GM21576 (cell line): ENCODE measurements around the gene DAB2IP.

Source experiments
- ATAC-seq: cut with Tn5 transposase; IDR thresholded peaks from one replicate; pipeline ENCODE4 v1.9.1; 2021; ENCODE audit warnings: mild to moderate bottlenecking, moderate library complexity; ENCODE audit not compliant: unreplicated experiment

The DAB2IP gene

GRCh38 chr9:121661328-121661727, 9.9 kb downstream of the DAB2IP start:
- no peak for ATAC-seq

- ATAC-seq, result no peak
Observed at GRCh38 chr9:121662359-121662758, 10.9 kb downstream of the DAB2IP start.

DNA sequence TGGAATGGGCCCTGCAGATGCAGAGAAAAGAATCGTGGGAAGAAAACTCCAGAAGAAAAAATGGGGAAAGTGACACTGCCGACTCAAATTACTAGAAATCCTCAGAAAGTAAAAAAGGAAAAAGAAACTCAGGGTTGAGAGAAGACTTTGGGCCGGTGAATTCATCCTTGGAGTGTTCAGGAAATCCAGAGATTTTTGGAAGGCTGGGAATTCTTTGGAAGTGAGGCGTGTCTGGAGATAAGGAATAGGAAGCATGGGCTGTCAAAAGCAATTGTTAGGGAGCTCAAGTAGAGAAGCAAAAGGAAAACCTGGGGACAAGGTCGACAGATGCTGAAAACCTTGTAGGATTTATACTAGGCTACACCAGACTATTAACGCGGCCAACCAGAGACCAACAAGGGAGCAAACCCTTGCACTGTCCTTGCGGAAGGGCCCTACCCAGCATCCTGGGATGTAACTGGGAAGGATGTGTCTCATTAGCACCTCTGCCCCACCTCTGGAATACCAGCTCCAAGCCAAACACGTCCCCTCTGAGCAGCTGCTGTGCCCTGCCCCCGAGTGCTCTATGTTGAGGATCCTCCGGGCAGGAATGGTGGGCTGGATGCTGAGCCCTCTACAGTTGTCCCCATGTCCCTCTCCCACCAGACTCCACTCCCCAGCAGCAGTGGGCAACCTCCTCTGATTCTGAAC, 11.6 kb downstream of the DAB2IP start:
- ATAC-seq, result no peak

DNA sequence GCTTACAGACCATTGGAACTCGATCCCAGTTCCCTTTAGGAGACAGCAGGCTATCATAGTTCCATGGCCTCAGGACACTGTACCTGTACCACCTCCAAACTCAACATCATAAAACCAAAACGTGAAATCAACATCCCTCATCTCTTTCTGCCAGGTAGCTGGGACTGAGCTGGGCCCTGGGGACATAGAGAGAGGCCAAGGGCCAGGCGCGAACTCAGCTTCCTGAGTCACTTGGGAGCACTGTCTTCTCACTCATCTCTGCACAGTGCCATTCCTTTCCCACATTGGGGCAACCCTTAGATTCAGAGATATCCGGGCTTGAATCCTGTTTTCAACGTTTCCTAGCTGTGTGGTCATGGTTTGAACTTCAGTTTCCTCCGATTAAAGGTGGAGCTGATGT, 12.2 kb downstream of the DAB2IP start:
- ATAC-seq, result no peak

DNA sequence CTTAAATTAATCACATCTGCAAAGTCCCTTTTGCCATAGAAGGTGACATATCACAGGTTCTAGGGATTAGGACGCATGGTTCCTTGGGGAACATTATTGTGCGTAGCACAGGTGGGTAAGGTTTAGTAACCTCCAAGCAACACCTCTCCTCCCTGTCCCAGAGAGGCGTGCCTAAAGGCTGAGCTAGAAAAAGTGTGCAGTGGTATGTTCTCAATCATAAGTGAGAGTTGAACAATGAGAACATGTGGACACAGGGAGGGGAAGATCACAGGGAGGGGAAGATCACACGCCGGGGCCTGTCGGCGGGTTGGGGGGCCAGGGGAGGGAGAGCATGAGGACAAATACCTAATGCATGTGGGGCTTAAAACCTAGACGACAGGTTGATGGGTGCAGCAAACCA, 14.9 kb downstream of the DAB2IP start:
- ATAC-seq, result no peak

DNA sequence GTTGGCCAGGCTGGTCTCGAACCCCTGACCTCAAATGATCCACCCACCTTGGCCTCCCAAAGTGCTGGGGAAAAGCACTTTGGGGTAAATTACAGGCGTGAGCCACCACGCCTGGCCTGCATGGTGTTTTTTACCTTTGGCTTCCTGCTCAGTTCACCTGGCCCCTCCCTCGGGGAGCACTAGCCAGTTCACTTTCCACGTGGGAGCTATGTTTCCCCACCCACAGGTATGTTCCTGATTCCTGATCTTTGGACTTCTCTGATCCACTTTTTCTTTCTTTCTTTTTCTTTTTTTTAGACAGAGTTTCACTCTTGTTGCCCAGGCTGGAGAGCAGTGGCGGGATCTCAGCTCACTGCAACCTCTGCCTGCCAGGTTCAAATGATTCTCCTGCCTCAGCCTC, 15.8 kb downstream of the DAB2IP start:
- no peak for ATAC-seq

- no peak for ATAC-seq
Observed at GRCh38 chr9:121667890-121668289, 16.5 kb downstream of the DAB2IP start.

- ATAC-seq, result no peak
Observed at GRCh38 chr9:121670431-121670830, 19.0 kb downstream of the DAB2IP start.

DNA sequence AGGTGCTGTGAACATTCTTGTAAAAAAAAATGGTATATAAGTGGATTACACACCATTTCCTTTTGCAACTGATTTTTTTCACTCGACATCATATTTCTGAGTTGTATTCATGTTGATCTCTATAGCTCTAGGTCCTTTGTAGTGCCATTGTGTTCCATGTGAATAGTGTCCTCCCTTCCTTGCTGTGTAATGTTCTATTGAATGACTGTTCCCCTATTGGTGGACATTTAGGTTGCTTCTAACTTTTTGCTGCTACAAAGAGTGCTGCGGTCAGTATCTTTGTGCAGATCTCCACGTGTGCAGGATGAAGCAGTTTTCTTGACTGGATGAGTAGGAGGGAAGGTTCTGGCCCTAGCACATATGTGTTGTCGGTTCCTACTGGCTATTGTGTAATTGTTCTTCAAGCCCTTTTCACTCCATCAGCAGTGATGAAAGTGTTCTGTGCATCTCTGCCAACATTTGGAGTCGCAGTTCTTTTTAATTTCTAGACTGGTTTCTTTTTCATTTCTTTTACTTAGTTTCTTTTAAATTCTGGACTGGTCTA, 20.2 kb downstream of the DAB2IP start:
- ATAC-seq, result no peak

GRCh38 chr9:121672213-121672612, 20.8 kb downstream of the DAB2IP start:
- no peak for ATAC-seq

- ATAC-seq, result no peak
Observed at GRCh38 chr9:121672986-121673385, 21.6 kb downstream of the DAB2IP start.

- no peak for ATAC-seq
Observed at GRCh38 chr9:121673576-121673975, 22.1 kb downstream of the DAB2IP start.

DNA sequence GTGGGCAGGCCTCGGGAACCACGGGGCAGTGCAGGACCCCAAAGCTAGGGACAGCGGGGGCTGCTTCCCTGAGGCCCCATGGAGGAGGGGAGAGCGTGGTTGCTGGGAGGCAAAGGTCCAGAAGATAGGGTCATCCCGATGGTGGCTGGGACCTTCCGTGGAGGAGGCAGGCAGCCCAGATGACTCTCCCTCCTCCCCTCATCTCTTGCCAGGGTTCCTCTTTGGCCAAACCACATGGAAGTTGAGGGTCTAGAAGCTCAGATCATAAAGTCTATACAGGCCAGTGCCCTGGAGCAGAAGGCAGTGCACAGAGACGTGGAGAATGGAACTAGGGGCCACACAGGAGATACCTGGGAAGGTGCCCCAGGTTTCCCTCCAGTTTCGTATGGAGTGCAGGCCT, 22.6 kb downstream of the DAB2IP start:
- no peak for ATAC-seq

- ATAC-seq, result no peak
Observed at GRCh38 chr9:121674952-121675351, 23.5 kb downstream of the DAB2IP start.

DNA sequence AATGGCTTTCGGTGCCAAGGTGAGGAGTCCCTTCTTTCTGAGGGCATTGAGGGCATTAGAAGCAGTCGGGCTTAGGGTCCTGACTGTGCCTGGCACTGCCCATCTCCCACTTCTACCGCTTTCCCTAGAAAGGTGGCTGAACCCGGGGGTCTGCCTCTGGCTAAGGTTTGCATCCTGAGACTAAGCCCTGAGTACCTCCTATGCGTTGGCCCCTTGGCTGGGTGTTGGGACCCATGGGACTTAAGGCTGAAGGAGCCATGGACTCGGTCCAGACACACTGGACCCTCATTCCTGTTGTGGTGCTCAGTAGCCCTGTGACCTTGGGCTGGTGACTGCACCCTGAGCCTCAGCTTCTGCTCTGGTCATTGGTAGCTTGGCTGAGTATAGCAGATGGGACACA, 23.9 kb downstream of the DAB2IP start:
- ATAC-seq, result no peak

DNA sequence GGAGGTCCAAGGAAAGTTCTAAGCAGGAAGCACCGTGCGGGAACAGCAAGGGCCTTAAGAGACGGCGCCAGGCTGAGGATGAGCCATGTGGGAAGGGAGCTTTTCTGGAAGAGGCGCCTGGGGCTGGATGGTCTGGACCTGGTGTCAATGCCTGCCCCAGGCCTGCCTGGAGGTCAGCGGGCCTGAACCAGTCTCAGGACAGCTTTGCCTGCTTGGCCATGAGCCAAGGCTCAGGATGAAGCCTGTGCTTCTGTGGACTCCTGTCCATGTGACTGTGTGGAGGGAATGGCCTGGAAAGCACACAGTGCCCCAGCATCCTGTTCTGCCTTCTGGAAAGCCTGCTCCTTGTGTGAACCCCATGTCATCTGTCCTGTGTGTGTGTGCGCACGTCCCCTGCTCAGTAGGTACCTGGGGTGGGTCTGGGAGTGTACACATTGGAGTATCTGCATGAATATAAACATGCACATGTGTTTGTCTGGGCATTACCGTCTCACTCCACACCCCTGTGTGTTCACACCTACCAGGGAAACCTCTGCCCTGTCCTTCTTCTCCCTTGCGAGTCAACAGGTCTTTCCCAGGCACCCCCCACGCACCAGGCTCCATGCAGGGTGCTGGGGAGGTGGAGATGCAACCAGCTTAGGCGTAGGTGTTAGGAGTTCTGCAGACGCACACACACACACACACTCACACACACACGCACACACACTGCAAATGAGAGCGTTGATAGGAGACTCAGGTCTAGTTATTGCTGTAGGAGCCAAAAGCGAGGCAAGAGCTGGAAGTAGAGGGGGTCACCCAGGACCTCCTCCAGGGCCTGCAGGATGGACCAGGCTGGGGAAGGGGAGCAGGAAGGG, 24.8 kb downstream of the DAB2IP start:
- no peak for ATAC-seq

- ATAC-seq, result no peak
Observed at GRCh38 chr9:121676926-121677325, 25.5 kb downstream of the DAB2IP start.

DNA sequence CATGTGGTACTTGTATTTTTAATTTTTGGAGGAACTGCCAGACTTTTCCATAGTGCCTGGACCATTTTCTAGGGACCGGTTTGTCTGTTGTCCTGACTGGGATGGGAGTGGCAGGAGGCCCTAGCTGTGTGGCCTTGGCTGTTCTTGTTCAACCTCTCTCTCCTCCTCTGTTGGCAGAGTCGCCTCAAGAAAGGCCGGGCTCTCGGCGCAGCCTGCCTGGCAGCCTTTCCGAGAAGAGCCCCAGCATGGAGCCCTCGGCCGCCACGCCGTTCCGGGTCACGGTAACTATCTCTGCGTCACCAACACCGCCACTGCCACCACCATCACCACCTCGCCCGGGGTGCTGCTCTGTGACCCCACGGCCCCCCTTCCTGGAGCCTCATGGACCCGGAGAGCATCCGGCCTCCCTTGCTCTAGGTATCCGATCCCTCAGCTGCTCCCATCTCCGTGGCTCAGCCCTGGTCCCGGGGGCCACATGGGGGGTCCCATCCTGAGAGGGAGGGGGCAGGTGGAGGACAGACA, 27.1 kb downstream of the DAB2IP start:
- ATAC-seq, result no peak

- ATAC-seq, result no peak
Observed at GRCh38 chr9:121679901-121680635, 28.6 kb downstream of the DAB2IP start.

GRCh38 chr9:121681404-121681803, 30.0 kb downstream of the DAB2IP start:
- no peak for ATAC-seq

DNA sequence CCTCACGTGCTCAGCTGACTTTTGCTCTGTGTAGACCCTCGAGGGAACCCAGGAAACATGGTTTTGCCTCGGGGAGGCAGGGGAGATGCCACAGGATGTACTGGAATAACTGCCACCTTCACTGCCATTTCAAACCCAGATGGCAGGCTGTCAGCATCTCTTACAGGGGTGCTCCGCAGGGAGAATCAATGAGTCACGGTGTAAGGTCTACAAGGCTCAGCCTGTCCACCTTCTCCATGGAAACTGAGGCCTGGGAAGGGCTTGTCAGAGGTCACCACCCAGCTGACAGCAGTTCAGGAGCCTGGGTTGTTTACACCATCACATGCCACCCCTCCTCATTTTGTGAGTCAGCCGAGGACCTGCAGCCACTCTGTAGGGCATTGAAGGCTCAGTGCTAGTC, 30.8 kb downstream of the DAB2IP start:
- no peak for ATAC-seq
